ENCODE measurements around the gene IP6K3.

The IP6K3 gene

GRCh38 chr6:33686981-33687975, 59.4 kb downstream of the IP6K3 start:
- no peak for DNase-seq

GRCh38 chr6:33686225-33686924, 60.3 kb downstream of the IP6K3 start:
- DNase-seq: no peak

- DNase-seq: no peak
These were observed 61.1 kb downstream of the IP6K3 start for GRCh38 chr6:33685411-33686224.

GRCh38 chr6:33684983-33685382, 61.7 kb downstream of the IP6K3 start:
- DNase-seq: no peak

- no peak for DNase-seq
These were observed 62.2 kb downstream of the IP6K3 start for GRCh38 chr6:33684428-33684896.

GRCh38 chr6:33683576-33684427, 62.9 kb downstream of the IP6K3 start:
- no peak for DNase-seq

- DNase-seq: no peak
These were observed 63.6 kb downstream of the IP6K3 start for GRCh38 chr6:33683051-33683571.

GRCh38 chr6:33682341-33682740, 64.4 kb downstream of the IP6K3 start:
- DNase-seq: no peak

GRCh38 chr6:33679761-33680160, 66.9 kb downstream of the IP6K3 start:
- no peak for DNase-seq

GRCh38 chr6:33678932-33679490, 67.7 kb downstream of the IP6K3 start:
- no peak for DNase-seq

- DNase-seq: no peak
These were observed 68.3 kb downstream of the IP6K3 start for GRCh38 chr6:33678233-33678931.

GRCh38 chr6:33677689-33678088, 69.0 kb downstream of the IP6K3 start:
- DNase-seq: no peak

GRCh38 chr6:33677143-33677660, 69.5 kb downstream of the IP6K3 start:
- no peak for DNase-seq

- no peak for DNase-seq
These were observed 70.1 kb downstream of the IP6K3 start for GRCh38 chr6:33676416-33677142.

GRCh38 chr6:33675968-33676367, 70.7 kb downstream of the IP6K3 start:
- no peak for DNase-seq

GRCh38 chr6:33673851-33674250, 72.9 kb downstream of the IP6K3 start:
- no peak for DNase-seq

GRCh38 chr6:33672808-33673207, 73.9 kb downstream of the IP6K3 start:
- no peak for DNase-seq

GRCh38 chr6:33671744-33672072, 75.0 kb downstream of the IP6K3 start:
- no peak for DNase-seq
